ENCODE results near the gene ZNF337. TPM values are rescaled to one million over a fixed set of nuclear protein-coding genes. Genes with fewer than 3 reads are reported as not detected.

ZNF337 gene
- total and polyA plus RNA-seq, 2 donors (not counting 3 experiments of a cell fraction or from before 2014, with no cell fraction given), result 8.5 to 16.7 TPM

DNA sequence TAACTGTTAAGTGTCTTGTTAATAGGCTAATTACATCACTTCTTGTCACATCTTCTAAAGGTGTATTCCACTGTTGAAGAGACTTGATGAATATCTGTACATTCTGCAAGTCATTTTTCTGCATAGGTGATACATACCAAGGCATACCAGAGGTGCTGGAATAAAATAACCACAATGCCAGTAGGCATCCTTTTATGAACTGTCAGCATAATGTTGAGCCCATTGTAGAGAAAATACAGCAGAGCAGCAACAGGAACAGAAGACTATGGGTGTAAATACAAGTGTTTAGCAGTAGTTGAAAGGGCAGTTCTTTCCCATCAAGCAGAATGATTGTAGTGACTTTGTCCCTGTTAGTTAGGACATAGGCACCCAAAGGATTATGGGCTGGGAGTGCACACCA is 44.4 kb upstream of the ZNF337 start:
- Histone ChIP-seq H3K36me3 (ENCODE audit: control insufficient read depth in 2 of 2, extremely low read depth in 1 of 2, insufficient read depth in 2 of 2, low read length in 2 of 2) (no peaks in the 10 kb centered on the region), H4K20me1 (replicated peaks; ENCODE audit: control insufficient read depth, extremely low read depth, insufficient read depth, low read length) (no peaks in the 10 kb centered on the region), H3K9me3 (replicated peaks; ENCODE audit: control insufficient read depth, insufficient read depth, low read length) (no peaks in the 10 kb centered on the region), H3K27ac (ENCODE audit: insufficient read depth, low read depth, low read length) (no peak overlapping the region), H3K27me3 (ENCODE audit: control insufficient read depth in 2 of 2, insufficient read depth in 2 of 2, low read length in 2 of 2) (no peaks in the 10 kb centered on the region), H2AFZ (ENCODE audit: low read depth, low read length) (no peak overlapping the region), H3K79me2 (ENCODE audit: control insufficient read depth, insufficient read depth, low read length) (no peaks in the 10 kb centered on the region), H3K4me3 (replicated peaks in 1 of 3; ENCODE audit: insufficient read depth in 1 of 3, low read depth in 1 of 3, low read length in 3 of 3) (no peak overlapping the region), H3K4me2 (ENCODE audit: insufficient read depth, low read length) (no peak overlapping the region), H3K9ac (replicated peaks; ENCODE audit: extremely low read depth, insufficient read depth, low read length) (no peak overlapping the region), H3K4me1 (ENCODE audit: control insufficient read depth, extremely low read depth, insufficient read depth, low read length) (peaks cover 7% of the 10 kb centered on the region), H3K9me1 (replicated peaks; ENCODE audit: control insufficient read depth, extremely low read depth, insufficient read depth, low read length) (no peaks in the 10 kb centered on the region)
- ChIA-PET CTCF (no interaction called here), POLR2A (no interaction called here)
- no TSS peak for BruUV-seq (replicated peaks)
- FAIRE-seq, result no peak
- TF ChIP-seq POLR2AphosphoS5 (IDR thresholded peaks at IDR 0.05; ENCODE audit: insufficient read depth, low read depth, low read length), result no peak
- TF ChIP-seq, protein P1, sequence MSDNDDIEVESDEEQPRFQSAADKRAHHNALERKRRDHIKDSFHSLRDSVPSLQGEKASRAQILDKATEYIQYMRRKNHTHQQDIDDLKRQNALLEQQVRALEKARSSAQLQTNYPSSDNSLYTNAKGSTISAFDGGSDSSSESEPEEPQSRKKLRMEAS (IDR thresholded peaks at IDR 0.05; ENCODE audit: insufficient read depth, insufficient read length), result no peak
- TF ChIP-seq EZH2 (IDR thresholded peaks at IDR 0.05; ENCODE audit: borderline replicate concordance, low read depth, low read length, severe bottlenecking), result no peak
- no peak for TF ChIP-seq MYC (IDR thresholded peaks at IDR 0.05; ENCODE audit: low read depth, low read length)
- TF ChIP-seq POLR2A (IDR thresholded peaks at IDR 0.05; ENCODE audit: low read depth, low read length), result no peak
- TF ChIP-seq, protein P2, sequence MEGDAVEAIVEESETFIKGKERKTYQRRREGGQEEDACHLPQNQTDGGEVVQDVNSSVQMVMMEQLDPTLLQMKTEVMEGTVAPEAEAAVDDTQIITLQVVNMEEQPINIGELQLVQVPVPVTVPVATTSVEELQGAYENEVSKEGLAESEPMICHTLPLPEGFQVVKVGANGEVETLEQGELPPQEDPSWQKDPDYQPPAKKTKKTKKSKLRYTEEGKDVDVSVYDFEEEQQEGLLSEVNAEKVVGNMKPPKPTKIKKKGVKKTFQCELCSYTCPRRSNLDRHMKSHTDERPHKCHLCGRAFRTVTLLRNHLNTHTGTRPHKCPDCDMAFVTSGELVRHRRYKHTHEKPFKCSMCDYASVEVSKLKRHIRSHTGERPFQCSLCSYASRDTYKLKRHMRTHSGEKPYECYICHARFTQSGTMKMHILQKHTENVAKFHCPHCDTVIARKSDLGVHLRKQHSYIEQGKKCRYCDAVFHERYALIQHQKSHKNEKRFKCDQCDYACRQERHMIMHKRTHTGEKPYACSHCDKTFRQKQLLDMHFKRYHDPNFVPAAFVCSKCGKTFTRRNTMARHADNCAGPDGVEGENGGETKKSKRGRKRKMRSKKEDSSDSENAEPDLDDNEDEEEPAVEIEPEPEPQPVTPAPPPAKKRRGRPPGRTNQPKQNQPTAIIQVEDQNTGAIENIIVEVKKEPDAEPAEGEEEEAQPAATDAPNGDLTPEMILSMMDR (IDR thresholded peaks at IDR 0.05; ENCODE audit: extremely low read depth in 1 of 2, insufficient read depth in 1 of 2, low read depth in 1 of 2, low read length in 2 of 2), result no peak
- no peak for TF ChIP-seq JUN (IDR thresholded peaks at IDR 0.05; ENCODE audit: borderline replicate concordance, insufficient read depth, insufficient read length, low read depth)
- TF ChIP-seq FOS (IDR thresholded peaks at IDR 0.05; ENCODE audit: borderline replicate concordance, insufficient read depth, low read length), result no peak
- dilution Hi-C loops (cut with MboI; ENCODE audit: extremely low pct_ligation_motif_present, low sequenced_read_pairs), result no loop called here
- intact Hi-C loops (cut with micrococcal nuclease), result no loop called here
- DNase-seq (ENCODE audit: low read depth, low spot score), result no peak

Data from endothelial cell of umbilical vein (primary cell).